ENCODE results near the gene GCLC. TPM values are rescaled to one million over a fixed set of nuclear protein-coding genes. Genes with fewer than 3 reads are reported as not detected.

The GCLC gene
- total RNA-seq (2022; extraction: Qiagen RNA extraction), result 98.2 to 120 TPM (median 112 TPM) in 5 replicates

GRCh38 chr6:53544470-53545308 lies at the start of gene GCLC:
Gene GCLC, minus strand, starts transcription at chr6:53545101. Its CDS starts 456 bp downstream, at chr6:53544645.

Other genes starting within 250 kb of the GCLC start
- 62.3 to 75.3 TPM (median 67.4 TPM) in 5 replicates for gene ELOVL5, start 196.2 kb downstream of the GCLC start, total RNA-seq (2022; extraction: Qiagen RNA extraction)
- 0.05 to 0.12 TPM (median 0.07 TPM) in 5 replicates for gene KLHL31, start 120.7 kb upstream of the GCLC start, total RNA-seq (2022; extraction: Qiagen RNA extraction)
- gene LRRC1, start 249.9 kb upstream of the GCLC start, total RNA-seq (2022; extraction: Qiagen RNA extraction), result 5.1 to 6.2 TPM (median 6.0 TPM) in 5 replicates

Data from A549 treated with CORT108297 at 1 μM for 4 hours (cell line).